BJ (cell line): Measurements from ENCODE around the gene LHFPL2. TPM values are rescaled to one million over a fixed set of nuclear protein-coding genes. Genes with fewer than 3 reads are reported as not detected.
A peak's percentile ranks its signal among the peaks of the same experiment; 100 is the strongest.
"Not testable (repeated sequence)": the region's sequence is repeated elsewhere in the genome, so short reads cannot be mapped to it uniquely, and the experiment has no call there.

Experiments used
- CTCF ChIA-PET: fragments of 350-600 bp; formaldehyde crosslinking; extraction: SDS; loops from one replicate; lab custom pipeline; 2021; ENCODE audit warnings: antibody characterized with exemption, inconsistent platforms; lab: Yijun Ruan, JAX
- POLR2A ChIA-PET: fragments of 300-600 bp; sonication (Branson Sonifier 250); formaldehyde crosslinking; extraction: SDS; loops from one replicate; lab custom pipeline; 2021; ENCODE audit warnings: antibody characterized with exemption; lab: Charles Lee
- DNase-seq: peaks from one replicate; pipeline ENCODE4 v3.0.0-alpha.2; 2011; ENCODE audit warnings: low read depth
- H3K27me3 ChIP-seq: 2 replicates; pipeline ENCODE4 v1.6.0; 2011; ENCODE audit warnings: low read length; ENCODE audit not compliant: control insufficient read depth, insufficient read depth
- H3K36me3 ChIP-seq: 2 replicates; pipeline ENCODE4 v1.5.1; 2011; ENCODE audit warnings: low read length; ENCODE audit not compliant: control insufficient read depth, insufficient read depth
- H3K4me3 ChIP-seq: 2 replicates; pipeline ENCODE4 v1.5.1; 2011; ENCODE audit warnings: low read depth, mild to moderate bottlenecking, control low read depth, low read length
- CTCF ChIP-seq: IDR thresholded peaks from 2 replicates; pipeline ENCODE4 v1.5.1; 2011; ENCODE audit warnings: low read depth, mild to moderate bottlenecking, control low read depth, inconsistent platforms, low read length, moderate library complexity; ENCODE audit not compliant: insufficient read depth
- polyA plus RNA-seq: library from polyadenylated mRNA; depleted of rRNA; stranded (reverse); fragments of >200 nt; gene quantifications from 2 replicates; pipeline ENCODE4 v1.2.3, GENCODE V29; 2011

The LHFPL2 gene
- polyA plus RNA-seq, 1 experiment = 4.4 TPM

DNA sequence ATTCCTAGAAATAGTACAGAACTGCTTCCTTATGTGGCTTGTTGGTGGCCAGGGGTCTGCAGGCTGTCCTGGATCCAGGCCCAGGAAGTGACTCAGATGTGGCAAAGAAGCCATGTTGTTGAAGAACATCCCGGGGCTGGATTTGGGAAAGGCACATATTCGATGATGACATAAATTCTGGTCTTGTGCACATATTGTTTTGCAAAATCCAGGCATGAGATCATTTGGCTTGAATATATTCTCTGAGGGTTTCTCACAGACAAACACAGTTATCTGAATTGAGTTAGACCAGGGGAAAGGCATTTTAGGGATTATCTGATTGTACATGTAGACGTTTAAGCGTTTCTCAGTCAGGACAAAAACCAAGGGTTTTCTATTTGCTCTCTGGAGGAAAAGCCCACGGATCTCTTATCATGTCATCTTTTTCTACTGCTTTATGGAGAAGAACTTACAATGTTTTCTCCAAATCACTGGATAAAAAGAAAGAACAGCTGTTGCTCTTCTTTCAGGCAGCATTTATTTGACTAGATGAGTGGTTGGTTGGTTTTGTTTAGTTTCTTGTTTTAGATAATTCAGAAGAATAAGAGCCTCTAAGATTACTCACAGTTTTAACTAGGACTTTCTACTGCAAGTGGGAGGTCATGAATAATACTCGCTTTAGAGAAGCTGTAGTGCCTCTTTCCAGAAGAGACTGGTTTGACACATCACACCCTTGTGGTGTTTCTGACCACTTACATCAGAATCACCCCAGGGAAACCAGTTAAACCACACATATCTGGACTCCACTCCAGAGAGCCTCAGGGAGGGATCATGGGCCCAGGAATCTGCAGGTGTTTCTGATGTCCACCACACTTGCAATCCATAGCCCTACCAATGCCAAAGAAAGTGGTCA is 29.5 kb upstream of the LHFPL2 start:
- DNase-seq = peak; percentile 90
- H3K4me3 ChIP-seq = no peak overlapping the region
- ChIA-PET POLR2A (no interaction called here), CTCF (interaction anchor here (1.1 kb wide), 1 partner anchor 13 kb away, joined by 3 read pairs; no protein-coding TSS in a partner anchor)
- H3K27me3 ChIP-seq = no peaks in the 10 kb centered on the region
- H3K36me3 ChIP-seq = no peaks in the 10 kb centered on the region
- peak; percentile 26; the same call in 1 of the 2 replicates for TF ChIP-seq CTCF

- POLR2A ChIA-PET = no interaction called here
- CTCF ChIA-PET = interaction anchor here (1.0 kb wide), 1 partner anchor 10 kb away, joined by 3 read pairs; no protein-coding TSS in a partner anchor
- no peaks in the 10 kb centered on the region for H3K27me3 ChIP-seq
- TF ChIP-seq CTCF = no peak
- no peaks in the 10 kb centered on the region for H3K36me3 ChIP-seq
- H3K4me3 ChIP-seq = no peak overlapping the region
- DNase-seq = no peak
These were observed 27.6 kb upstream of the LHFPL2 start for GRCh38 chr5:78675956-78676730.

DNA sequence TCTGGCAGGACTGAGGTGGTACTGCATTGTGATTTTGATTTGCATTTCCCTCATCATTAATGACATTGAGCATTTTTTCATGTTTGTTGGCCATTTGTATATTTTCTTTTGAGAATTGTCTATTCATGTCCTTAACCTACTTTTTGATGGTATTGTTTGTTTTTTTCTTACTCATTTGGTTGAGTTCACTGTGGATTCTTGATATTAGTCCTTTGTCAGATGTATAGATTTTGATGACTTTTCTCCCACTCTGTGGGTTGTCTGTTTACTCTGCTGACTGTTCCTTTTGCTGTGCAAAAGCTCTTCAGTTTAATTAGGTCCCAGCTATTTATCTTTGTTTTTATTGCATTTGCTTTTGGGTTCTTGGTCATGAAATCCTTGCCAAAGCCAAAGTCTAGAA is 25.3 kb upstream of the LHFPL2 start:
- POLR2A ChIA-PET, H3K36me3 ChIP-seq, H3K4me3 ChIP-seq, H3K27me3 ChIP-seq, CTCF ChIA-PET, DNase-seq: not testable (repeated sequence)

DNA sequence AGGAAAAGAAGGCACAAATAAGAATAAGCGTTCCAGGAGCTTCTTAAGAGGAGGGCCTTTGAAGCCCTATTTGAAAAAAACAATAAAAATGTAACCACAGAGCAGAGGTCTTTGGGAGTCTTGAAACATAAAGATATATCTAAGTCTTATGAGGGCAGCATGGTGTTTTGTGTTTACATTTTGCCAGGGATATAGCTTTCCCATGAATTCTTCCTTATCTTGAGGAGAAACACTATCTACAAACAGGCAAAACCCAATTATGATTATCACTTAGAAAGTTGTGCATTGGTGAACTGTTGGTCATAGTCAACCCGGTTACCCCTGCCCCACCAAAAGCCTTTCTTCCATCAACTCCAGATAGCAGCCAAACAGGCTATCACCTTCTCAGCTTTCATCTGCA is 23.6 kb upstream of the LHFPL2 start:
- POLR2A ChIA-PET = interaction anchor here (0.6 kb wide), 1 partner anchor 53 kb away, joined by 3 read pairs; no protein-coding TSS in a partner anchor
- no peak for TF ChIP-seq CTCF
- Histone ChIP-seq H3K36me3 (no peaks in the 10 kb centered on the region), H3K27me3 (no peaks in the 10 kb centered on the region), H3K4me3 (no peak overlapping the region)
- CTCF ChIA-PET = interaction anchor here (0.6 to 1.5 kb wide), 3 partner anchors 17 to 227 kb away, joined by 3 read pairs; no protein-coding TSS in a partner anchor
- DNase-seq = no peak

- ChIA-PET POLR2A (interaction anchor here (0.6 kb wide), 1 partner anchor 71 kb away, joined by 3 read pairs; no protein-coding TSS in a partner anchor), CTCF (interaction anchor here (0.6 to 1.5 kb wide), 2 partner anchors 204 to 228 kb away, joined by 3 read pairs; no protein-coding TSS in a partner anchor)
- Histone ChIP-seq H3K4me3 (no peak overlapping the region), H3K36me3 (no peaks in the 10 kb centered on the region), H3K27me3 (no peaks in the 10 kb centered on the region)
- no peak for DNase-seq
- no peak for TF ChIP-seq CTCF
These were observed 23.0 kb upstream of the LHFPL2 start for GRCh38 chr5:78671609-78672008.
